K562 (cell line): ENCODE results near the gene NOSTRIN. TPM values are rescaled to one million over a fixed set of nuclear protein-coding genes. Genes with fewer than 3 reads are reported as not detected.

Experiments used
- ARID2 ChIP-seq: fragments of 450-650 bp; IDR thresholded peaks from 2 replicates; pipeline ENCODE4 v1.6.1; 2017; ENCODE audit warnings: antibody characterized with exemption, mild to moderate bottlenecking
- BHLHE40 ChIP-seq: IDR thresholded peaks from 2 replicates; pipeline ENCODE4 v1.6.1; 2011; ENCODE audit warnings: low read length, improper control_type of control experiment
- CEBPB ChIP-seq: fragments of 450-650 bp; IDR thresholded peaks from 2 replicates; pipeline ENCODE4 v1.6.1; 2016; ENCODE audit warnings: missing genetic modification characterization, missing compliant biosample characterization
- DACH1 ChIP-seq: fragments of 450-650 bp; IDR thresholded peaks from 2 replicates; pipeline ENCODE4 v1.6.1; 2018; ENCODE audit not compliant: partially characterized antibody
- ETV1 ChIP-seq: fragments of 450-650 bp; conservative IDR thresholded peaks from 2 replicates; pipeline ENCODE4 v1.6.1; 2016; ENCODE audit warnings: missing genetic modification characterization, control low read depth, low read depth, missing compliant biosample characterization
- EWSR1 ChIP-seq: fragments of 450-650 bp; IDR thresholded peaks from 2 replicates; pipeline ENCODE4 v1.6.1; 2018; ENCODE audit warnings: borderline replicate concordance, mild to moderate bottlenecking, low read depth, moderate library complexity; ENCODE audit not compliant: partially characterized antibody
- FOXP1 ChIP-seq: sonication (generic); formaldehyde crosslinking; IDR thresholded peaks from 2 replicates; pipeline ENCODE4 v1.8.0; 2022; ENCODE audit warnings: mild to moderate bottlenecking, missing genetic modification reagents
- GTF2A2 ChIP-seq: IDR thresholded peaks from 2 replicates; pipeline ENCODE4 v1.6.1; 2016; ENCODE audit warnings: mild to moderate bottlenecking, missing genetic modification characterization, missing compliant biosample characterization
- HEY1 ChIP-seq: fragments of 250-450 bp; sonication (Bioruptor Pico); IDR thresholded peaks from 2 replicates; pipeline ENCODE4 v1.5.0; 2020; ENCODE audit warnings: mild to moderate bottlenecking, moderate library complexity, borderline replicate concordance
- ILK ChIP-seq: fragments of 450-650 bp; IDR thresholded peaks from 2 replicates; pipeline ENCODE4 v1.6.1; 2016; ENCODE audit warnings: missing genetic modification characterization, low read depth, mild to moderate bottlenecking, missing compliant biosample characterization, moderate library complexity, borderline replicate concordance
- IRF2 ChIP-seq: sonication (generic); formaldehyde crosslinking; IDR thresholded peaks from 2 replicates; pipeline ENCODE4 v1.8.1; 2022; ENCODE audit warnings: mild to moderate bottlenecking, missing genetic modification reagents
- KDM5B ChIP-seq: fragments of 200-600 bp; sonication (generic); IDR thresholded peaks from 2 replicates; pipeline ENCODE4 v1.6.1; 2012; ENCODE audit warnings: low read depth, mild to moderate bottlenecking, moderate library complexity, low read length, control low read depth, inconsistent platforms; ENCODE audit not compliant: insufficient replicate concordance
- RBM14 ChIP-seq: fragments of 200-400 bp; formaldehyde crosslinking; IDR thresholded peaks from 2 replicates; pipeline ENCODE4 v1.6.1; 2018; ENCODE audit warnings: low read depth, mild to moderate bottlenecking, low read length, moderate library complexity, borderline replicate concordance; ENCODE audit not compliant: insufficient read depth
- RUNX1 ChIP-seq: sonication (generic); IDR thresholded peaks from 2 replicates; pipeline ENCODE4 v1.6.1; 2016; ENCODE audit warnings: antibody characterized with exemption, low read depth
- SMARCA4 ChIP-seq: fragments of 450-650 bp; IDR thresholded peaks from 2 replicates; pipeline ENCODE4 v1.6.1; 2016
- TARDBP ChIP-seq: fragments of 450-650 bp; IDR thresholded peaks from 2 replicates; pipeline ENCODE4 v1.6.1; 2016
- ZNF561 ChIP-seq: fragments of 450-650 bp; formaldehyde crosslinking; conservative IDR thresholded peaks from 2 replicates; pipeline ENCODE4 v1.4.0; 2020; ENCODE audit warnings: mild to moderate bottlenecking, moderate library complexity
- ZZZ3 ChIP-seq: fragments of 450-650 bp; IDR thresholded peaks from 2 replicates; pipeline ENCODE4 v1.6.1; 2016; ENCODE audit warnings: antibody characterized with exemption, mild to moderate bottlenecking, moderate library complexity
- polyA plus RNA-seq, 8 experiments: library from polyadenylated mRNA; depleted of rRNA in 4 of 8; stranded (reverse) in 5 of 8; unstranded in 3 of 8; fragments of >200 nt; fragmentation: Nextera tagmentation in 2 of 8; fragmentation: Illumina TruSeq in 1 of 8; extraction: Ambion mirVana in 2 of 8; extraction: Trizol in 1 of 8; gene quantifications; 2 replicates each; pipeline versions ENCODE4 v1.2.1 to v1.2.3, GENCODE V29; 2011 to 2014; ENCODE audit warnings: inconsistent platforms in 1 of 8, missing spikeins in 1 of 8
- total RNA-seq, 7 experiments: library from RNA; depleted of rRNA in 6 of 7; stranded (reverse); fragments of >200 nt in 6 of 7; fragmentation: Illumina TruSeq in 2 of 7; extraction: Trizol in 2 of 7; gene quantifications; 2 replicates each; pipeline versions ENCODE4 v1.2.1 to v1.2.3, GENCODE V29; 2011 to 2021; ENCODE audit warnings: low replicate concordance in 1 of 7
- TF ChIP-seq, protein P1 (sequence below): fragments of 450-650 bp; conservative IDR thresholded peaks from 2 replicates; pipeline ENCODE4 v1.6.1; 2016; ENCODE audit warnings: missing genetic modification characterization, low read depth, mild to moderate bottlenecking, missing compliant biosample characterization, moderate library complexity
- TF ChIP-seq, protein P2 (sequence below): sonication (generic); formaldehyde crosslinking; IDR thresholded peaks from 2 replicates; pipeline ENCODE4 v1.8.0; 2022; ENCODE audit warnings: missing genetic modification reagents, mild to moderate bottlenecking, borderline replicate concordance
- TF ChIP-seq, protein P3 (sequence below): sonication (generic); formaldehyde crosslinking; IDR thresholded peaks from 2 replicates; pipeline ENCODE4 v1.8.0; 2022; ENCODE audit warnings: mild to moderate bottlenecking, missing genetic modification reagents
- TF ChIP-seq, protein P4 (sequence below): fragments of 450-650 bp; IDR thresholded peaks from 2 replicates; pipeline ENCODE4 v1.6.1; 2016

NOSTRIN gene
- total and polyA plus RNA-seq, 9 of the 15 experiments (the other 6 are each of a cell fraction or from before 2014, with no cell fraction given) = 26.7 to 82.9 (median 56.3) TPM

DNA sequence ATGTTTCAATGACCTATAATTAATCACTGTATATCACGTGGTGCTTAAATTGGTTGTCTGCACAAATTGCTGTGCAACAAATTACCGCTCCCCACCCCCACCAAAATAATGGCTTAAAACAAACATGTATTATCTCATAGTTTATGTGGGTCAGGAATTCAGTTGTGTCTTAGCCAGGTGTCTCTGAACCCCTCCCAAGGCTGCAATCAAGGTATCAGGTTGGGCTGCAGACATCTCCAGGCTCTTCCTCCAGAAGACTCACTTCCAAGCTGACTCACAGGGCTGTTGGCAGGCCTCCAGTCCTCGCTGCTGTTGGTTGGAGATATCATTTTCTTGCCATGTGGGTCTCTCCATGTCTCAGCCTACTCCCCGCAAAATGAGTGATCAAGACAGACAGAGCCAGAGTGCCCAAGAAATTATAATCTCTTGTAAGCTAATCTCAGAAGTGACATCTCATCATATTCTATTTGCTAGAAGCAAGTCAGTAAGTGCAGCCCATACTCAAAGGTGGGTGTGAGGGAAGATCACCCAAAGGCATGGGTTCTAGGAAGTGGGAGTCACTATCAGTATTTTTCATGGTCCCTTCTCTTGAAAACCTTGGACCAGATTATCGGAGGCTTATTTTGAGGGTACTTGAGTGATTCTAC is 49.4 kb downstream of the NOSTRIN start (continued):
- TF ChIP-seq, protein P1, sequence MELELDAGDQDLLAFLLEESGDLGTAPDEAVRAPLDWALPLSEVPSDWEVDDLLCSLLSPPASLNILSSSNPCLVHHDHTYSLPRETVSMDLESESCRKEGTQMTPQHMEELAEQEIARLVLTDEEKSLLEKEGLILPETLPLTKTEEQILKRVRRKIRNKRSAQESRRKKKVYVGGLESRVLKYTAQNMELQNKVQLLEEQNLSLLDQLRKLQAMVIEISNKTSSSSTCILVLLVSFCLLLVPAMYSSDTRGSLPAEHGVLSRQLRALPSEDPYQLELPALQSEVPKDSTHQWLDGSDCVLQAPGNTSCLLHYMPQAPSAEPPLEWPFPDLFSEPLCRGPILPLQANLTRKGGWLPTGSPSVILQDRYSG = peak; percentile 47; the same call in 1 of the 2 replicates
- no peak for TF ChIP-seq IRF2 (CRISPR knock-in tag)
- no peak for TF ChIP-seq RBM14
- TF ChIP-seq, protein P2, sequence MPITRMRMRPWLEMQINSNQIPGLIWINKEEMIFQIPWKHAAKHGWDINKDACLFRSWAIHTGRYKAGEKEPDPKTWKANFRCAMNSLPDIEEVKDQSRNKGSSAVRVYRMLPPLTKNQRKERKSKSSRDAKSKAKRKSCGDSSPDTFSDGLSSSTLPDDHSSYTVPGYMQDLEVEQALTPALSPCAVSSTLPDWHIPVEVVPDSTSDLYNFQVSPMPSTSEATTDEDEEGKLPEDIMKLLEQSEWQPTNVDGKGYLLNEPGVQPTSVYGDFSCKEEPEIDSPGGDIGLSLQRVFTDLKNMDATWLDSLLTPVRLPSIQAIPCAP (CRISPR knock-in tag) = no peak
- TF ChIP-seq EWSR1 = no peak
- TF ChIP-seq ZZZ3 = no peak
- no peak for TF ChIP-seq KDM5B
- TF ChIP-seq BHLHE40 = peak; percentile 42; the same call in 1 of the 2 replicates
- TF ChIP-seq ARID2 = no peak
- TF ChIP-seq CEBPB (tag) = no peak
- TF ChIP-seq TARDBP = no peak
- TF ChIP-seq, protein P3, sequence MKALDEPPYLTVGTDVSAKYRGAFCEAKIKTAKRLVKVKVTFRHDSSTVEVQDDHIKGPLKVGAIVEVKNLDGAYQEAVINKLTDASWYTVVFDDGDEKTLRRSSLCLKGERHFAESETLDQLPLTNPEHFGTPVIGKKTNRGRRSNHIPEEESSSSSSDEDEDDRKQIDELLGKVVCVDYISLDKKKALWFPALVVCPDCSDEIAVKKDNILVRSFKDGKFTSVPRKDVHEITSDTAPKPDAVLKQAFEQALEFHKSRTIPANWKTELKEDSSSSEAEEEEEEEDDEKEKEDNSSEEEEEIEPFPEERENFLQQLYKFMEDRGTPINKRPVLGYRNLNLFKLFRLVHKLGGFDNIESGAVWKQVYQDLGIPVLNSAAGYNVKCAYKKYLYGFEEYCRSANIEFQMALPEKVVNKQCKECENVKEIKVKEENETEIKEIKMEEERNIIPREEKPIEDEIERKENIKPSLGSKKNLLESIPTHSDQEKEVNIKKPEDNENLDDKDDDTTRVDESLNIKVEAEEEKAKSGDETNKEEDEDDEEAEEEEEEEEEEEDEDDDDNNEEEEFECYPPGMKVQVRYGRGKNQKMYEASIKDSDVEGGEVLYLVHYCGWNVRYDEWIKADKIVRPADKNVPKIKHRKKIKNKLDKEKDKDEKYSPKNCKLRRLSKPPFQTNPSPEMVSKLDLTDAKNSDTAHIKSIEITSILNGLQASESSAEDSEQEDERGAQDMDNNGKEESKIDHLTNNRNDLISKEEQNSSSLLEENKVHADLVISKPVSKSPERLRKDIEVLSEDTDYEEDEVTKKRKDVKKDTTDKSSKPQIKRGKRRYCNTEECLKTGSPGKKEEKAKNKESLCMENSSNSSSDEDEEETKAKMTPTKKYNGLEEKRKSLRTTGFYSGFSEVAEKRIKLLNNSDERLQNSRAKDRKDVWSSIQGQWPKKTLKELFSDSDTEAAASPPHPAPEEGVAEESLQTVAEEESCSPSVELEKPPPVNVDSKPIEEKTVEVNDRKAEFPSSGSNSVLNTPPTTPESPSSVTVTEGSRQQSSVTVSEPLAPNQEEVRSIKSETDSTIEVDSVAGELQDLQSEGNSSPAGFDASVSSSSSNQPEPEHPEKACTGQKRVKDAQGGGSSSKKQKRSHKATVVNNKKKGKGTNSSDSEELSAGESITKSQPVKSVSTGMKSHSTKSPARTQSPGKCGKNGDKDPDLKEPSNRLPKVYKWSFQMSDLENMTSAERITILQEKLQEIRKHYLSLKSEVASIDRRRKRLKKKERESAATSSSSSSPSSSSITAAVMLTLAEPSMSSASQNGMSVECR = no peak
- TF ChIP-seq HEY1 (CRISPR knock-in tag) = no peak
- peak; percentile 9; the same call in 1 of the 2 replicates for TF ChIP-seq ETV1 (tag)
- TF ChIP-seq DACH1 = peak; percentile 44
- no peak for TF ChIP-seq FOXP1
- TF ChIP-seq GTF2A2 = no peak
- peak; percentile 99 for TF ChIP-seq SMARCA4
- TF ChIP-seq RUNX1 = no peak; the same call in 1 of the 2 replicates
- no peak for TF ChIP-seq ZNF561 (CRISPR knock-in tag)
- no peak for TF ChIP-seq ILK
- TF ChIP-seq, protein P4, sequence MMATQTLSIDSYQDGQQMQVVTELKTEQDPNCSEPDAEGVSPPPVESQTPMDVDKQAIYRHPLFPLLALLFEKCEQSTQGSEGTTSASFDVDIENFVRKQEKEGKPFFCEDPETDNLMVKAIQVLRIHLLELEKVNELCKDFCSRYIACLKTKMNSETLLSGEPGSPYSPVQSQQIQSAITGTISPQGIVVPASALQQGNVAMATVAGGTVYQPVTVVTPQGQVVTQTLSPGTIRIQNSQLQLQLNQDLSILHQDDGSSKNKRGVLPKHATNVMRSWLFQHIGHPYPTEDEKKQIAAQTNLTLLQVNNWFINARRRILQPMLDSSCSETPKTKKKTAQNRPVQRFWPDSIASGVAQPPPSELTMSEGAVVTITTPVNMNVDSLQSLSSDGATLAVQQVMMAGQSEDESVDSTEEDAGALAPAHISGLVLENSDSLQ = peak; percentile 94
